ENCODE results near the gene SRXN1. TPM values are rescaled to one million over a fixed set of nuclear protein-coding genes. Genes with fewer than 3 reads are reported as not detected.

Gene SRXN1
- total RNA-seq, 4 donors from 2014 or later = 13.4 to 24.0 (median 22.7) TPM

DNA sequence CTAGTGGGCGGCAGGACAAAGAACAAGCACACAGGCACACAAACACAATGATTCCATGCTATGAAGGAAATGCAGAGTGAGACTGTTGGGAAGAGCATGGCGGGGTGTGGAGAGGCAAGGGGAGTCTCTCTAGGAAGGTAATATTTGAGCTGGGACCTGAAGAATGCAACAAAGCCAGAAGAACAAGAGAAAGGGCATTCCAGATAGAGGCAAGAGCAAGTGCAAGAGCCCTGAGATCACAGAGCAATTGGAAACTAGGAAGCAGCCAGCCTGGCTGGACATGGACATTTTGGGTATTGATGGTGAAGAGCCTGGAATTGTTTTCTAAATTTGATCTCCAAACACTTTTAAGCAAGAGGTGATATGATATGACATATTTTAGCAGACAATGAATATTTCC is 15.4 kb downstream of the SRXN1 start:
- TF ChIP-seq, protein P1, sequence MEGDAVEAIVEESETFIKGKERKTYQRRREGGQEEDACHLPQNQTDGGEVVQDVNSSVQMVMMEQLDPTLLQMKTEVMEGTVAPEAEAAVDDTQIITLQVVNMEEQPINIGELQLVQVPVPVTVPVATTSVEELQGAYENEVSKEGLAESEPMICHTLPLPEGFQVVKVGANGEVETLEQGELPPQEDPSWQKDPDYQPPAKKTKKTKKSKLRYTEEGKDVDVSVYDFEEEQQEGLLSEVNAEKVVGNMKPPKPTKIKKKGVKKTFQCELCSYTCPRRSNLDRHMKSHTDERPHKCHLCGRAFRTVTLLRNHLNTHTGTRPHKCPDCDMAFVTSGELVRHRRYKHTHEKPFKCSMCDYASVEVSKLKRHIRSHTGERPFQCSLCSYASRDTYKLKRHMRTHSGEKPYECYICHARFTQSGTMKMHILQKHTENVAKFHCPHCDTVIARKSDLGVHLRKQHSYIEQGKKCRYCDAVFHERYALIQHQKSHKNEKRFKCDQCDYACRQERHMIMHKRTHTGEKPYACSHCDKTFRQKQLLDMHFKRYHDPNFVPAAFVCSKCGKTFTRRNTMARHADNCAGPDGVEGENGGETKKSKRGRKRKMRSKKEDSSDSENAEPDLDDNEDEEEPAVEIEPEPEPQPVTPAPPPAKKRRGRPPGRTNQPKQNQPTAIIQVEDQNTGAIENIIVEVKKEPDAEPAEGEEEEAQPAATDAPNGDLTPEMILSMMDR (IDR thresholded peaks at IDR 0.05; ENCODE audit: low read depth) = no peak

DNA sequence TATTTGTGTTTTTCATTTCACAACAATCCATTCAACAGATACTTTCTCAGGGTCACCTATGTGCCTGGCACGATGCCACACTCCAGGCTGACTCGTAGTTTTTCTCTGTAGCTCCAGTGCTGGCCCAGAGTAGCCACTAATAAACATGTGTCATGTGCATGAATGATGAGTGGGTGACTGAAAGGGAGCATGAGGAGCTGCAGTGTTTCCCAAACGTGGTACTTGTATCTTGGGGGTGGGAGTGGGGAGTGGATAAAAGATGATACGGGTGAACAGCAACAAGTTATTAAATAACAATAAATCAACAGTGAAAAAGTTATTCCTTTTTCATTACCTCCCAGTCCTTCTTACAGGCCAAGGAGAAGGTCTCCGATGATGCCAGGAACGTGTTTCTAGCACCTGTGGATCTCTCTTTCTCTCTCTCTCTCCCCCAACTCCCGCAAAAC is 17.1 kb downstream of the SRXN1 start:
- TF ChIP-seq, protein P1 (IDR thresholded peaks at IDR 0.05; ENCODE audit: low read depth) = no peak

DNA sequence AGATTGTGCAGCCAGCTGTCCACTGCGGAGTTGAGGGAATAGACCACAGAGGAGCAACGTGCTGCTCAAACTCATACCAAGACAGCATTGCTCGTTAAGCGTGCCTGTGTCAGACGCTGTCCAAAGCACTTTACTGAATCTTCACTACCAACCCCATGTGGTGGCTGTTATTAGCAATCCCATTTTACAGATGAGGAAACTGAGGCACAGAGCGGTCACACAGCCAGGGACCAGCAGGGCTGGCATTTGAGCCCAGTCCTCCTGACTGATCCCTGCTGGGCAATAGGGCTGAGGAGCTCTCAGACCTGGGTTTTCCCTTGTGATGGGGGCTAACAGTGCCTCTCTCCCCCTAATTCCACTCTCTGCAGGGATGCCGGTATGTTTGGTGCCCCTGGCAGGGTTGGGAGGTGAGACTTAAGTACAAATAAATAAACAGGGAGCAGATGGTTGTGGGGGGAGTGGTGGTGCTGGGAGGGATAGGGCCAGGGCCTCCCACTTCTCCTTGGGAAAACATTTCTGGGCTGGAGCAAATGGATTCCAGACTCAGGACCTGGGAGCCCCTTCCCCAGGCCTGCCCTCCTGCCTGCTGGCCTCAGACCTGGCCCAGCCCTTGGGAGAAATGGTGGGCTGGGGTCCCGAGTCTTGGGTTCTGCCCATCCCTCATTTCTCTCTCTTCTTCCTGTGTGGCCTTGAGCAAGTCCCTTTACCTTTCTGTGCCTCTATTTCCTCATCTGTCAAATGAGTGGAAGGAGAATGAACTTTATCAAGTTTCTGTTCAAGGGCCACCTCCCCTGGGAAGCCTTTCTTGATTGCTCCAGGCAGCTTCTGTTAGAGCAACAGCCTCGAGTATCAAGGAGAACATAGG is 17.7 kb downstream of the SRXN1 start:
- TF ChIP-seq, protein P1 (IDR thresholded peaks at IDR 0.05; ENCODE audit: low read depth) = no peak

DNA sequence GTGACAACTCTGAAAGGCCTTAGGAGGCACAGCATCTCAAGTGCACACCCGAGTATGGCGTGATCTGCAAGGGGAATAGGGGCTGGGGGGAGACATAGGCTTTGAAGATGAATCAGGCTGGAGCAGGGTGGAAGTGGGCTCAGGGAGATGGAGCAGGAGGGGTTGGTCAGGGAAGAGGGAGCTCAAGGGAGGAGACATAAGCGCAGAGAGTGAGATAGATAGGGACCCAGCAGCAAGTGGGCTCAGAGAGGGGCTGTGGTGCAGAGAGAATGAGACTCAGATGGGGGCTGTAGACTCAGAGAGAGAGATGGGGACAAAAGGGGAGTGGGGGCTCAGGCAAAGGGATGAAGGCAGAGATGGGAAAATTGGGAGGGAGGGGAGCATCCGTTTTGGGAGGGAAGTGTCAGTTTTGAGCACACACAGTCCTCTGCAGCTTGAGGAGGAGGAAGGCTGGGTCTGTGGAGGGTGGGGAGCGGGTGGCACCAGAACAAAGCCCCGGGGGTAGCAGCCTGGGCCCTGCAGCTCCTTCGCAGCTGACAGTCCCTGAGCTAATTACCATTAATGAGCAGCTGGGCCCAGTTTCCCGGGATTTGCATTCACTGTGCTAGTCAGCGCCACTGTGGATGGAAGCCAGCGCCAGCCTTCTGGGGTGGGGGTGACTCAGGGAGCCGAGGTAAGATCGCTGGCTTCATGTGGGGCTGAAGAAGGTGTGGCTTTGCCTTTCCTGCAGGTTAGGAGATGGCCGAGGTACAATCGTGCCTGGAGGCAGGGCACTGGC is 18.7 kb downstream of the SRXN1 start:
- TF ChIP-seq, protein P1 (IDR thresholded peaks at IDR 0.05; ENCODE audit: low read depth) = no peak

DNA sequence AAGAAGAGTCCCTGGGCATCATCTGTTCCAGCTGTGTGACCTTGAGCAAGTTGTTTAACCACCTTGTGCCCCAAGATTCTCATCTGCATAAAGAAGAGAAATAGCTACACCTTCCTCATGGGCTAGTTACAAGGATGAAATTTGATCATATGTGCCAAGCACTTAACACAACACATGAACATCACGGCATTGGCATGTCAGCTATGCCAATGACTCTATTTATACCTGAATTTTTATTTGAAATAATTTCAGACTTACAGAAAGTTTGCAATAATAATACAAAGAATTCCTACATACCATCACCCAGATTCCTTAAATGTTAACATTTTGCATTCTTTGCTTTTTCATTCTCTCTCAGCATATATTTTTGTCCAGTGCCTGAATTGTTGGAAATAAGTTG is 21.9 kb downstream of the SRXN1 start:
- TF ChIP-seq, protein P1 (IDR thresholded peaks at IDR 0.05; ENCODE audit: low read depth) = no peak

DNA sequence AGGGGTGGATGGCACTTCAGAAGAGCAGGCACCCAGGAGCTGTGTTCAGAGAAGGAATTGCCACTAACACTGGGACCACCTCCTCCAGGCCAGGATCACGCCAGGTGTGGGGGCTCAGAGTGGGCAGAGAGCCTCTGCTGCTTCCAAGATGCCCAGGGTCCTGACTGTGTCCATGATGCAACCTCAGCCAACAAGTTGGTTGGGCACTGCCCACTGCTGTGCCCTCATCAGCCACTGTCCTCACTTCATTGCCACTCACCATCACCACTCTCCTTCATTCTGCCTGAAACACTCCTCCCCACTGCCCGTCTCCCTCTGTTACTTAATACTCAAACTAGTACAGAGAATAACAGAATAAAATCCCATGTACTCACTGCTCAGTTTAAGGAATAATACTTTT is 26.4 kb downstream of the SRXN1 start:
- TF ChIP-seq, protein P1 (IDR thresholded peaks at IDR 0.05; ENCODE audit: low read depth) = no peak

DNA sequence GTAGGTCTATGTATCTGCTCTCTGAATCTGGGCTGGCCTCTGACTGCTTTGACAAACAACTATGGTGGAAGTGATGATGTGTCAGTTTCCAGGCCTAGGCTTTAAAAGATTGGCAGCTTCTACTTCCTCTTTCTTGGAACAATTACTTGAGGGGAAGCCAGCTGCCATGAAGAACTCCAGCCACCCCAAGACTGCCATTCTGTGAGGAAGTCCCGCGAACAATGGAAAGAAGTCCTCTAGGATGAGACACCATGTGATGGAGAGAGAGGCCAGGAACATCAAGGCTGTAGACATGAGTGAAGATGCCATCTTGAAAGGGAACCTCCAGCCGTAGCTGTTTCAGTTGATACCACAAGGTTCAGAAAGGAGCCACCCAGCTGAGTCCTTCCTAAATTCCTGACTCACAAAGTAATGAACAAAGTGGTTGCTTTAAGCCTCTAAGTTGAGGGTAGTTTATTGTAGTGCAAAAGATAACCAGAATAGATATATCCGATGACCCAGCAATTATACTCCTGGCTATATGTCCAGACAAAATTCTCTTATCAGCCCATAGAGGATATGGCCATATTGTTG is 27.6 kb downstream of the SRXN1 start:
- TF ChIP-seq, protein P1 (IDR thresholded peaks at IDR 0.05; ENCODE audit: low read depth) = no peak
